Neural progenitor cell (in vitro differentiated cells): Measurements from ENCODE around the gene MYLK.

Source experiments
- EZH2 ChIP-seq: fragments of 200-600 bp; sonication (generic); IDR thresholded peaks from 2 replicates; pipeline ENCODE4 v1.6.1; 2017; ENCODE audit warnings: antibody characterized with exemption, mild to moderate bottlenecking, moderate library complexity
- TF ChIP-seq, protein P1 (sequence below): fragments of 200-600 bp; sonication (generic); IDR thresholded peaks from 2 replicates; pipeline ENCODE4 v1.5.1; 2017; ENCODE audit warnings: antibody characterized with exemption, mild to moderate bottlenecking

DNA sequence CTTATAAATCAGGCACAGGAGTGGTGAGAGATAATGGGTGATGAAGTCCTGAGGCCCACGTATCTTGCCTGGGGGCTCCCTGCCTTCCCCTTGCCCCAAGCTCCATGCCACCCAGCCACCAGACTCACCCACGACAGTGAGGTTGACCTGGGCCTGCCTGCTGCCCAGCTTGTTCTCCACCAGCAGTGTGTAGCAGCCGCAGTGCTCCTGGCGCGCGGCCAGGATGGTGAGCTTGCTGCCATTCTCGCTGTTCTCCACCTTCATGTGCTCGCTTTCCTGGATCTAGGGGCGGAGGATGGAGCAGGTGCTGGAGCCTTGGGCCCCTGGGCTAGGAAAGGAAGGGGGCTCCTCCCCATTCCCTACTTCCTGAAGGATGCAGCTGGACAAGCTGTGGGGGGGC is 220.2 kb downstream of the MYLK start:
- TF ChIP-seq, protein P1, sequence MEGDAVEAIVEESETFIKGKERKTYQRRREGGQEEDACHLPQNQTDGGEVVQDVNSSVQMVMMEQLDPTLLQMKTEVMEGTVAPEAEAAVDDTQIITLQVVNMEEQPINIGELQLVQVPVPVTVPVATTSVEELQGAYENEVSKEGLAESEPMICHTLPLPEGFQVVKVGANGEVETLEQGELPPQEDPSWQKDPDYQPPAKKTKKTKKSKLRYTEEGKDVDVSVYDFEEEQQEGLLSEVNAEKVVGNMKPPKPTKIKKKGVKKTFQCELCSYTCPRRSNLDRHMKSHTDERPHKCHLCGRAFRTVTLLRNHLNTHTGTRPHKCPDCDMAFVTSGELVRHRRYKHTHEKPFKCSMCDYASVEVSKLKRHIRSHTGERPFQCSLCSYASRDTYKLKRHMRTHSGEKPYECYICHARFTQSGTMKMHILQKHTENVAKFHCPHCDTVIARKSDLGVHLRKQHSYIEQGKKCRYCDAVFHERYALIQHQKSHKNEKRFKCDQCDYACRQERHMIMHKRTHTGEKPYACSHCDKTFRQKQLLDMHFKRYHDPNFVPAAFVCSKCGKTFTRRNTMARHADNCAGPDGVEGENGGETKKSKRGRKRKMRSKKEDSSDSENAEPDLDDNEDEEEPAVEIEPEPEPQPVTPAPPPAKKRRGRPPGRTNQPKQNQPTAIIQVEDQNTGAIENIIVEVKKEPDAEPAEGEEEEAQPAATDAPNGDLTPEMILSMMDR: no peak
- TF ChIP-seq EZH2: no peak
